Measurements from ENCODE around the gene TTLL5. TPM values are rescaled to one million over a fixed set of nuclear protein-coding genes. Genes with fewer than 3 reads are reported as not detected.

Gene TTLL5
- total and polyA plus RNA-seq, 2 of the 13 experiments (the other 11 are each of a cell fraction or from before 2014, with no cell fraction given) = 11.8 to 18.8 TPM

- Histone ChIP-seq H3K4me1 (ENCODE audit: insufficient read depth, low read length) (peaks cover 5% of the 10 kb centered on the region; the same call in 1 of the 2 replicates), H3K79me2 (ENCODE audit: insufficient read depth, low read length) (no peaks in the 10 kb centered on the region), H3K4me2 (ENCODE audit: low read depth, low read length) (no peak overlapping the region), H3K36me3 (replicated peaks in 1 of 2; ENCODE audit: control insufficient read depth in 1 of 2, insufficient read depth in 2 of 2, low read length in 2 of 2) (peaks cover 0 to 22% of the 10 kb centered on the region in 2 experiments; a peak in 4 of 5 replicates), H3K27ac (ENCODE audit: extremely low read length, insufficient read depth, low read length) (no peak overlapping the region), H3K27me3 (ENCODE audit: control insufficient read depth in 1 of 2, insufficient read depth in 2 of 2, low read length in 2 of 2) (no peaks in the 10 kb centered on the region), H3K4me3 (replicated peaks in 1 of 3; ENCODE audit: insufficient read depth in 1 of 3, low read depth in 2 of 3, low read length in 3 of 3) (no peak overlapping the region), H4K20me1 (ENCODE audit: insufficient read depth, low read length) (no peaks in the 10 kb centered on the region), H3K9me3 (ENCODE audit: low read length) (no peaks in the 10 kb centered on the region), H3K9ac (ENCODE audit: insufficient read depth, low read depth, low read length) (no peak overlapping the region), H2AFZ (ENCODE audit: low read length) (no peak overlapping the region)
- CTCF ChIA-PET (ENCODE audit: low intra/inter-chr PET ratio, low total read pairs) = no interaction called here
- no peak for ATAC-seq
- FAIRE-seq = no peak
- POLR2A ChIA-PET = no interaction called here
- no peak for DNase-seq (ENCODE audit: low spot score)
- no TSS peak for BruUV-seq (replicated peaks)
- intact Hi-C loops (cut with micrococcal nuclease; ENCODE audit: unreplicated experiment) = no loop called here
- in situ Hi-C loops (cut with HindIII; ENCODE audit: extremely low pct_ligation_motif_present, low pct_unique_long_range_greater_than_20kb) = no loop called here
- 91% methylated on average over 4 of the region's 4 CpGs for WGBS (ENCODE audit: low lambda C conversion rate)
- TF ChIP-seq ZNF883 (CRISPR knock-in tag; IDR thresholded peaks at IDR 0.05; ENCODE audit: not compliant biosample characterization) = no peak
- TF ChIP-seq SETDB1 (CRISPR knock-in tag; IDR thresholded peaks at IDR 0.05; ENCODE audit: borderline replicate concordance) = no peak
- TF ChIP-seq, protein P1, sequence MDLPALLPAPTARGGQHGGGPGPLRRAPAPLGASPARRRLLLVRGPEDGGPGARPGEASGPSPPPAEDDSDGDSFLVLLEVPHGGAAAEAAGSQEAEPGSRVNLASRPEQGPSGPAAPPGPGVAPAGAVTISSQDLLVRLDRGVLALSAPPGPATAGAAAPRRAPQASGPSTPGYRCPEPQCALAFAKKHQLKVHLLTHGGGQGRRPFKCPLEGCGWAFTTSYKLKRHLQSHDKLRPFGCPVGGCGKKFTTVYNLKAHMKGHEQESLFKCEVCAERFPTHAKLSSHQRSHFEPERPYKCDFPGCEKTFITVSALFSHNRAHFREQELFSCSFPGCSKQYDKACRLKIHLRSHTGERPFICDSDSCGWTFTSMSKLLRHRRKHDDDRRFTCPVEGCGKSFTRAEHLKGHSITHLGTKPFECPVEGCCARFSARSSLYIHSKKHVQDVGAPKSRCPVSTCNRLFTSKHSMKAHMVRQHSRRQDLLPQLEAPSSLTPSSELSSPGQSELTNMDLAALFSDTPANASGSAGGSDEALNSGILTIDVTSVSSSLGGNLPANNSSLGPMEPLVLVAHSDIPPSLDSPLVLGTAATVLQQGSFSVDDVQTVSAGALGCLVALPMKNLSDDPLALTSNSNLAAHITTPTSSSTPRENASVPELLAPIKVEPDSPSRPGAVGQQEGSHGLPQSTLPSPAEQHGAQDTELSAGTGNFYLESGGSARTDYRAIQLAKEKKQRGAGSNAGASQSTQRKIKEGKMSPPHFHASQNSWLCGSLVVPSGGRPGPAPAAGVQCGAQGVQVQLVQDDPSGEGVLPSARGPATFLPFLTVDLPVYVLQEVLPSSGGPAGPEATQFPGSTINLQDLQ (CRISPR knock-in tag; IDR thresholded peaks at IDR 0.05) = no peak
- TF ChIP-seq ZNF251 (CRISPR knock-in tag; IDR thresholded peaks at IDR 0.05) = no peak
- no peak for TF ChIP-seq SALL1 (CRISPR knock-in tag; IDR thresholded peaks at IDR 0.05)
- TF ChIP-seq ZMYM4 (CRISPR knock-in tag; IDR thresholded peaks at IDR 0.05) = no peak
- TF ChIP-seq GLI4 (CRISPR knock-in tag; IDR thresholded peaks at IDR 0.05; ENCODE audit: borderline replicate concordance) = no peak
- TF ChIP-seq TAF1 (CRISPR knock-in tag; IDR thresholded peaks at IDR 0.05) = no peak
- TF ChIP-seq, protein P2, sequence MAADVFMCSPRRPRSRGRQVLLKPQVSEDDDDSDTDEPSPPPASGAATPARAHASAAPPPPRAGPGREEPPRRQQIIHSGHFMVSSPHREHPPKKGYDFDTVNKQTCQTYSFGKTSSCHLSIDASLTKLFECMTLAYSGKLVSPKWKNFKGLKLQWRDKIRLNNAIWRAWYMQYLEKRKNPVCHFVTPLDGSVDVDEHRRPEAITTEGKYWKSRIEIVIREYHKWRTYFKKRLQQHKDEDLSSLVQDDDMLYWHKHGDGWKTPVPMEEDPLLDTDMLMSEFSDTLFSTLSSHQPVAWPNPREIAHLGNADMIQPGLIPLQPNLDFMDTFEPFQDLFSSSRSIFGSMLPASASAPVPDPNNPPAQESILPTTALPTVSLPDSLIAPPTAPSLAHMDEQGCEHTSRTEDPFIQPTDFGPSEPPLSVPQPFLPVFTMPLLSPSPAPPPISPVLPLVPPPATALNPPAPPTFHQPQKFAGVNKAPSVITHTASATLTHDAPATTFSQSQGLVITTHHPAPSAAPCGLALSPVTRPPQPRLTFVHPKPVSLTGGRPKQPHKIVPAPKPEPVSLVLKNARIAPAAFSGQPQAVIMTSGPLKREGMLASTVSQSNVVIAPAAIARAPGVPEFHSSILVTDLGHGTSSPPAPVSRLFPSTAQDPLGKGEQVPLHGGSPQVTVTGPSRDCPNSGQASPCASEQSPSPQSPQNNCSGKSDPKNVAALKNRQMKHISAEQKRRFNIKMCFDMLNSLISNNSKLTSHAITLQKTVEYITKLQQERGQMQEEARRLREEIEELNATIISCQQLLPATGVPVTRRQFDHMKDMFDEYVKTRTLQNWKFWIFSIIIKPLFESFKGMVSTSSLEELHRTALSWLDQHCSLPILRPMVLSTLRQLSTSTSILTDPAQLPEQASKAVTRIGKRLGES (CRISPR knock-in tag; IDR thresholded peaks at IDR 0.05; ENCODE audit: borderline replicate concordance) = no peak
- no peak for TF ChIP-seq ZNF646 (CRISPR knock-in tag; IDR thresholded peaks at IDR 0.05)
- no peak for TF ChIP-seq TCF7 (IDR thresholded peaks at IDR 0.05; ENCODE audit: low read depth)
- TF ChIP-seq ZNF549 (CRISPR knock-in tag; IDR thresholded peaks at IDR 0.05) = no peak
These were observed 92.0 kb downstream of the TTLL5 start for GRCh38 chr14:75752907-75753594.
